Stomach (tissue), 4 donors: Measurements from ENCODE around the gene DUOXA1.

Source experiments
- CTCF ChIP-seq, 7 experiments: fragments of 450-650 bp in 4 of 7; fragments of 200-600 bp in 3 of 7; sonication (generic) in 3 of 7; IDR thresholded peaks; one replicate each; pipeline ENCODE4 v1.5.1; 2016 to 2019; ENCODE audit warnings: antibody characterized with exemption in 7 of 7, control low read depth in 2 of 7, mild to moderate bottlenecking in 1 of 7
- EP300 ChIP-seq: sonication (generic); formaldehyde crosslinking; IDR thresholded peaks from one replicate; pipeline ENCODE4 v1.6.1; 2017; ENCODE audit warnings: antibody characterized with exemption
- POLR2A ChIP-seq, 4 donors: fragments of 450-650 bp; IDR thresholded peaks; one replicate each; pipeline ENCODE4 v1.6.1; 2016; ENCODE audit warnings: antibody characterized with exemption in 4 of 4, control low read depth in 2 of 4, mild to moderate bottlenecking in 1 of 4, moderate library complexity in 1 of 4
- POLR2AphosphoS5 ChIP-seq, 3 donors: sonication (generic); formaldehyde crosslinking; IDR thresholded peaks; one replicate each; pipeline ENCODE4 v1.6.1; 2016; ENCODE audit warnings: antibody characterized with exemption in 3 of 3

- no peak for TF ChIP-seq POLR2AphosphoS5 (IDR thresholded peaks at IDR 0.05)
- TF ChIP-seq CTCF (IDR thresholded peaks at IDR 0.05) = no peak
- TF ChIP-seq POLR2A (IDR thresholded peaks at IDR 0.05) = no peak
- no peak for TF ChIP-seq EP300
Observed at GRCh38 chr15:45121020-45121419, 8.7 kb downstream of the DUOXA1 start.
